Fibroblast of peridontal ligament (primary cell): ENCODE data around the gene NRROS.
A peak's percentile ranks its signal among the peaks of the same experiment; 100 is the strongest.

Experiments used
- DNase-seq: peaks from one replicate; pipeline ENCODE4 v3.0.0-alpha.2; 2010; ENCODE audit errors: extremely low read depth

NRROS gene

DNA sequence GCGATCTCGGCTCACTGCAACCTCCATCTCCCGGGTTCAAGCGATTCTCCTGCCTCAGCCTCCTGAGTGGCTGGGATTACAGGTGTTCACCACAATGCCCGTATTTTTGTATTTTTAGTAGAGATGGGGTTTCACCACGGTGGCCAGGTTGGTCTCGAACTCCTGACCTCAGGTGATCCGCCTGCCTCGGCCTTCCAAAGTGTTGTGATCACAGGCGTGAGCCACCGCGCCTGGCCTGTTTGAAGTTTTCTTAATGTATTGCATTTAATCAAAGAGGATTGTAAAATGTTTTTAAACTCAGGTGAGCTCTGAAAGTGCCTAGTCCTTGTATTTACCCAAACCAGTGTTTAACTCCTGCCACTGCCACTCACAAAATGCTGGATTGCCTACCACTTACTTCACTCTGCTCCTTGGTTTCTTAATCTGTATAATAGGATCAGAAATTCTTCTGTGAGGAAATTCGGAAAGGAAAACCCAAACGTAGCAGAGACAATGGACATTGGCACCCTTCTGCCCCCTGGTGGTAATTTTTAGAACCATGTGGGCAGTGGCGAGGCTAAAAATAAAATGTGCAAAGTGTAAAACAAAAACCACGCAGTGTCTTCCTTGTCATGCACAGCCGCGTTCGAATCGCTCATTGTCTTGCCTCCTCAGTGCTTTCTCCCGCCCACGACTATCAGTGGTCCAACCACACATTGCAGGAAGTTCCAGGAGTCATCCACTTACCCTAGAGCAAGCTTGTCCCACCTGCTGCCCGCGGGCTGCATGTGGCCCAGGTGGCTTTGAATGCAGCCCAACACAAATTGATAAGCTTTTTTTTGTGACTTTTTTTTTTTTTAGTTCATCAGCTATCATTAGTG lies 45.3 kb downstream of the NRROS start:
- peak; percentile 73 for DNase-seq

DNA sequence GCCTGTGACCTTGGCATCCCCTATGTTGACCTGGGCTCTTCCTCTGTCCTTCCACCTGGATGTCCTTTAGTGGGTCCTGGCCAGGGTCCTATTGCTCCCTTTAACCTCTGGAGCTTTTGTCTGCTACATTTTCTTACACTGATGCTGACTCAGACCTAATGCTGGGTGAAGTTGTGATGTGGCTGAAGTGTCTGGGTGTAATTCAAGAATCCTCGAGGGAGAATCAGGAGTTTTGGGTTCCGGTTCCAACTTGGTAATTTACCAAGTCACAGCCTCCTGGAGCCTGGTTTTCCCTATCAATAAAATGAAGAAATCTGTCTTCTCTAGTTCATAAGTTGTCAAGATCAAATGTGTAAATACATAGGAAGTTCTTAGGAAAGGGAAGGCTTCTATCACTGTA lies 46.9 kb downstream of the NRROS start:
- DNase-seq: peak; percentile 33

DNA sequence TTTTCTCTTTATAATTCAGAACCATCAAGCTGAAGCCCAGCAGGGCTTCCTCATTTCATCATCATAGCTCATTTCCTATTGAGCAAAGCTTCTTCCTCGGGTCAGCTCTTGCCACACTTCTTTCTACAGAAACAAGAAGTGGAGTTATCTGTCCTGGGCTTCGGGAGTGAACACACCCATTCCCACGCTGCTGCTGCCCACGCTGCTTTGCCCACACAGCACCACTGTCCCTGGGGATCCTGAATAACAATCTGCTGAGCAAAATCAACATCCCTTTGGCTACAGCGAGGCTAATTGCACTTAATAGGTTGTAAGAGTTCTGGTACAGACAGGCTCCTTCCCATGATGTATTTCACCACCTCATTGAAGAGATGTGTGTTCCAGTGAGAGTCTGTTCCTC lies 48.9 kb downstream of the NRROS start:
- DNase-seq: peak; percentile 80

DNA sequence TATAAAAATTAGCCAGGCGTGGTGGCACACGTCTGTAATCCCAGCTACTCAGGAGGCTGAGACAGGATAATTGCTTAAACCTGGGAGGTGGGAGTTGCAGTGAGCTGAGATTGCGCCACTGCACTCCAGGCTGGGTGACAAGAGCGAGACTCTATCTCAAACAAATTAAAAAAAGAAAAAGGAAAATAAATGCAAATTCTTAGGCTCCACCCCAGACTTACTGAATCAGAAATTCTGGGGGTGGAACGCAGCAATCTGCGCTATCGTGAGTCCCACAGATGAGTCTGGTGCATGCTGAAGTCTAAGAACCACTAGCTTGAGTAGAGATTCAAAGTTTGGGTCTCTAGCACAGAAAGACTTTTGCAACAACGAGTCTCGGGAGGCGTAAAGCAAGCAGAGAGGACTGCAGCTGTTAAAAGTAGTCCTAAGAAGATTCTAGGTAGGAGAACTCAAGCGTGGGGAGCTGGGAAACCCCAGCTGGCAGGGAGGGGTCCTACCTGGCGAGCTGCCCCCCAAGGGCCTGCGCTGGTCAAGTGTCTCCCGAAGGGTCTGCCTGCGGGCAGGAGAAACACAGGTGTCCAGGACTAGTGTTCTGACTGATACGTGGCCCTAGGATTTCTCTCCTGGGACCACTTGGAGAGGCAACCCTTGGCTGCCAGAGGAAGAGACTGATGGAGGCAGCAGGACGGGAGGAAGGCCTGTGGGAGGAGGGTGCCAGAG lies 50.6 kb downstream of the NRROS start:
- DNase-seq: no peak

DNA sequence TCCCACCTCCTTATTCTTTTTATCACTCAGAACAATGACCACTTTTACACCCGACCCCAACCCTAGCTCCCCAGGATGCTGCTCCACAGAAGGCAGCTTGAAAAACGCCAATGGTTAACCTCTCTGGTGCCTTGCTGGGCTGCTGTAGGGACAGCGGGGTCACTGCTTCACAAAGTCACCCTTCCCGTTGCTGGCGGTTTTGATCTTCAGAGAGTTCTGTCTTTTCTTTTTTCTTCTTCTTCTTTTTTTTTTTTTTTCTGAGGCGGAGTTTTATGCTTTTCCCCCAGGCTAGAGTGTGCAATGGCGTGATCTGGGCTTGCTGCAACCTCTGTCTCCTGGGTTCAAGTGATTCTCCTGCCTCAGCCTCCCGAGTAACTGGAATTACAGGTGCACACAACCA lies 51.9 kb downstream of the NRROS start:
- no peak for DNase-seq

DNA sequence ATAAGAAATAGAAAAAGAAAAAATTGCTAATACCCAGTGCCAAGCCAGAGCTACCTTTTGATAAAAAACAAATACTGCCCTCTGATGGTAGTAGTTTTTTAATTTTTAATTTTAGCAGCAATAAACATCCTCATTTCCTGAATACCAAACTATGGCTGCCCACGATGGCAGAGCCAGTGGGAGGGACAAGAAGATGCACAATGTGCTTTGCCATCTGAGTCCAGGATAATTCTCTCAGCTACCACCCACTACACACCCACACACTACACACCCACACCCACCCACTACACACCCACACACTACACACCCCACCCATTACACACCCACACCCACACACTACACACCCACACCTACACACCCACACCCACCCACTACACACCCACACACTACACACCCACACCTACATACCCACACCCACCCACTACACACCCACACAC lies 54.7 kb downstream of the NRROS start:
- peak; percentile 31 for DNase-seq

DNA sequence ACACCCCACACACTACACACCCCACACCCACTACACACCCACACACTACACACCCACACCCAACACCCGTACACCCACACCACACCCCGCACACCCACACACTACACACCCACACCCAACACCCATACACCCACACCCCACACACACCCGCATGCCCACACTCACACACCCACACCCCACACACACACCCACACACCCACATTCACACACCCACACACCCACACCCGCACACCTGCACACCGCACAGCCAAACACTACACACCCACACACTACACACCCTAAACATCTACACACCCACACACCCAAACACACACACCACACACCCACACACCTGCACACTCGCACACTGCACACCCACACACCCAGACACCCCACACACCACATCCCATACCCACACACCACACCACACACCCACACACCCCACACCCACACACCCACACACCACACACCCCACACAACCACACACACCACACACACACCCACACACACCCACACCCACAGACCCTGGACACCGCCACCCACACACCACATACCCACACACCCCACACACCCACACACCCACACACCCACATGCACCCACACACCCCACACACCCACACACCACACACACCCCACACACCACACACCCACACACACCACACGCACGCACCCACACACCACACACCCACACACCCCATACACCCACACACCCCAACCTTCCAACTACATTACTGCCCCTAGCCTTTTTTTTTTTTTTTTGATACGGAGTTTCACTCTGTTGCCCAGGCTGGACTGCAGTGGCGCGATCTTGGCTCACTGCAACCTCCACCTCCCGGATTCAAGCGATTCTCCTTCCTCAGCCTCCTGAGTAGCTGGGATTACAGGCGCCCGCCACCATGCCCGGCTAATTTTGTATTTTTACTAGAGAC lies 55.7 kb downstream of the NRROS start:
- no peak for DNase-seq

DNA sequence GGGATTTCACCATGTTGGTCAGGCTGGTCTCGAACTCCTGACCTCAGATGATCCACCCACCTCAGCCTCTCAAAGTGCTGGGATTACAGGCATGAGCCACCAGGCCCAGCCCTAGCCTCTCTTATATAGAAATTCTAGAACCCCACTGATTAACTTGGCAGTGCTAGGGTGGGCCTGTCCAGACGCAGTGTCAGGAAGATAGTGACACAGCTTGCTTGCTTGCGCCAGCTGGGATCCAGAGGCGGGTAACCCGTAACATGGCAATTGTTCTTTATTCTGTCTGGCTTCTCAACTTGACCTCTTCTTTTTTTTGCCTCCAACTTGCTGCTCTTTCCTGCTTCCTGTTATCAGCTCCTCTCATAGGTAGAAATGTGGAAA lies 56.3 kb downstream of the NRROS start:
- no peak for DNase-seq

DNA sequence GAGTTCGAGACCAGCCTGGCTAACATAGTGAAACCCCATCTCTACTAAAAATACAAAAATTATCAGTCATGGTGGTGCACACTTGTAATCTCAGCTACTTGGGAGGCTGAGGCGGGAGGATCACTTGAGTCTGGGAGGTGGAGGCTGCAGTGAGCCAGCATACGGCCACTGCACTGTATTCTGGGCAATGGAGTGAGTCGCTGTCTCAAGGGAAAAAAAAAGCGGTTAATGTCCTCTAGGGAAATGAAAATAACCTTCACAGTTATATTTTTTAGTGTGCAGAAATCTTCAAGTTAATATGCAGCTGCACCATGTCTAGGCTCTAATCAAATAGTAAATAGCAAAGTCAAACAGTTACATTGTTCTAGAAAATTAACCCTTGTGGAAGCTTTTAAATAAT lies 57.8 kb downstream of the NRROS start:
- no peak for DNase-seq

DNA sequence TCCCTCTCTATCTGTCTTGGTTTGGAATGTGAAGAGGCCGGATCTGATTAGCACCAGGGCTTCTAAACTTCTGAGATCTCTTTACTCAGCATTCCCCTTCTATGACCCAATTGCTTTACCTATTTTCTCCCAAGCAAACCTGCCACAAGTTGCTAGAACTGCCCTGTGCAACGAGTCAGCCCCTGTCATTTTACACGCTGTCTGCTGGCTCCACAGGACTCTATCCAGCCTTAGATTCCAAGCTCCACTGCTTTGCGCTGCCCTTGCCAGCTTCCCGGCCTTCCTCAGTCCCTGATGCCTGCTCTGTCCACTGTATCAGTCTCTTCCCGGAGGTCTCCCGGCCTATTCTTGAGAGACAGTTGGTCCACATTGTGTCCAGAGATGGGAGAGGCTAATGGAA lies 60.3 kb downstream of the NRROS start:
- DNase-seq: no peak

DNA sequence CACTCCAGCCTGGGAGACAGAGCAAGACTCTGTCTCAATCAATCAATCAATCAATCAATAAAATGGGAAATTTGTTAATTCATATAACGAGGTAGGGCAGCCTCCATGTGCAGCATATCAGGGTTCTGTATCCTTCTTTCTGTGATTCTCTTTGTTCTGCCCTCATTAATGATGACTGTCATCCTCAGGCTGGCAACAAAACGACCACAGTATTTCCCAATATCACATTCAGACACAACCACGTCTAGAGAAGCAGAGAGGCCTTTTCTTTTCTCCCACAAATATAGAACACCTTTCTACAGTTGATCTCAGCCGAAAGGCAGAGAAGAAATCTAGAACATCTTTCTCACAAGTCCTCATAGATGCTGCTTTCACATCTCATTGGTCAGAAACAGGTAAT lies 61.3 kb downstream of the NRROS start:
- DNase-seq: no peak

DNA sequence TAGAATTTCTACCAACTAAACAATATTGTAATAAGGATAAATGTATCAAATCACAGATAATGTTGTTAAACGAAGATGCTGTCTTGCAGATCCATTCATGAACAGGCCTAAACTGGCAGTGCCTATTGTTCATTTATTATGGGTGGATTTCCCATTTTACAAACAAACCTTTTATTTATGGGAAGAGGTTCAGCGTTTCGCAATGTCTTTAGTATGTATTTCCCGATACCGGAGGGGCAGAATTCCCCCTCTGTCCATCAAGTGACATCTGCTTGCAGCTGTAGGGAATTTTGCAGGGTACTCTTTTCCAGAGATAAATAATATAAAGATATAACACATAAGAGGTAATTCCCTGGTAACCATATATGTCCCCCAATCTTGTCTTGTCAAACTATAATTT lies 66.8 kb downstream of the NRROS start:
- DNase-seq: no peak

DNA sequence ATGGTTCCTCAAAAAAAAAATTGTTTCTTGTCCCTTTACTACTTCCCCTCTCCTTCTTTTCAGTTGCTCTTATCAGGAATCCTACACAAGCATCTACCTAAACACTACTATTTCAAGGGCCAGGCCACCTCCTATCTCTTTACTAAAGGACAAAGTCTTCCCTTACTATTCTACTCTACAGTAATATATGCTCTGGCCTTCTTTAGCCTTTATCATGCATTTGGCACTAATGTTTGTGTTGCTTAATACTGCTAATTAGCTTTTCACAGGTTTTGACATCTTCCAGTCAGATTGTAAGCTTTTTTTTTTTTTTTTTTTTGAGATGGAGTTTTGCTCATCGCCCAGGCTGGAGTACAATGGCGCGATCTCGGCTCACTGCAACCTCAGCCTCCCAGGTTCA lies 67.2 kb downstream of the NRROS start:
- DNase-seq: no peak

DNA sequence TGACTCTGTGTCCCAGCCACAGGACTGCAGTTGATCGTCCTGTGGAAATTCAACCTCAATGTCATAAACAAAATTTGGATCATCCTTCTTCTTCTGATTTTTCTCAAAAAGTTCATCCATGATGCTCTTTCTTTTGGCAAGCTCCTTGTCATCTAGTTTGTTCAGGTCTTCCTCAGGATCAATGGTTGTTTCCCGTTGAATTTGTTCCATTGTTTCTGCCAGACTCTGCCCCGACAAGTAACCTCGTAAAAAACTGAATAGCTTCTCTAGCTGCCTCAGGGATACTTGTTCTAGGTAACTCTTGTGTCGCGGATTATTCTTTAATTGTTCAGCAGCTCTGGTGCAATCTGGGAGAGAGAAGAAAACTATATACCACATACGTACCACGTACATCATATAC lies 68.1 kb downstream of the NRROS start:
- DNase-seq: no peak

DNA sequence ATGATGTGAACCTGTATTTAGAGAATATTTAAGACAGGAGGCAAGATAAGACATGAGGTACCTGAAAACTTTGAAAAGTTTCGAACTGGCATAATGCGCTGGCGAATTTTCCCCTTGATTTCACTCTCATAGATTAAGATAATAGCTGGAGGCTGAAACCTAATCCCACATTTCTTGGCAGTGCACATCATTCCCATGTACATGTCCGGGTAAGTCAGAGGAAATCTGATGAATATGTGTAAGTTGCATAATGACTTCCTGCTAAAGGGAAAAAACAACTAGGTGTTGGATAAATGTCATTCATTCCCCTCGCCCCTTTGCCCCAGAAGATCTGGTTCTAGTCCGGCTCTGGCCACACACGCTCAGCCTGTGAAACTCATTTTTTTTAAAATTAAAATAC lies 69.0 kb downstream of the NRROS start:
- DNase-seq: no peak
